Nephron progenitor cell (in vitro differentiated cells): ENCODE data around the gene IFIT2.
"Not testable (repeated sequence)": the region's sequence is repeated elsewhere in the genome, so short reads cannot be mapped to it uniquely, and the experiment has no call there.

Experiments
- DNase-seq: peaks from one replicate; pipeline ENCODE4 v3.0.0; 2021
- H3K27ac Mint-ChIP-seq: 2 replicates; pipeline ENCODE4 v1.8.0; 2021; ENCODE audit warnings: mild to moderate bottlenecking, moderate library complexity, mixed read lengths
- H3K27me3 Mint-ChIP-seq: 2 replicates; pipeline ENCODE4 v1.8.0; 2021; ENCODE audit warnings: mild to moderate bottlenecking, low read depth, mixed read lengths; ENCODE audit not compliant: poor library complexity
- H3K36me3 Mint-ChIP-seq: 2 replicates; pipeline ENCODE4 v1.8.0; 2021; ENCODE audit warnings: low read depth, mixed read lengths
- H3K4me1 Mint-ChIP-seq: 2 replicates; pipeline ENCODE4 v1.8.0; 2021; ENCODE audit warnings: mixed read lengths
- H3K4me3 Mint-ChIP-seq: 2 replicates; pipeline ENCODE4 v1.8.0; 2021; ENCODE audit warnings: mild to moderate bottlenecking, moderate library complexity, mixed read lengths
- H3K9me3 Mint-ChIP-seq: 2 replicates; pipeline ENCODE4 v1.8.0; 2021; ENCODE audit warnings: mild to moderate bottlenecking, moderate library complexity, mixed read lengths
- TF ChIP-seq, protein P1 (sequence below): fragments of 200-600 bp; sonication (generic); IDR thresholded peaks from 2 replicates; pipeline ENCODE4 v1.5.0; 2021; ENCODE audit warnings: antibody characterized with exemption

Gene IFIT2

DNA sequence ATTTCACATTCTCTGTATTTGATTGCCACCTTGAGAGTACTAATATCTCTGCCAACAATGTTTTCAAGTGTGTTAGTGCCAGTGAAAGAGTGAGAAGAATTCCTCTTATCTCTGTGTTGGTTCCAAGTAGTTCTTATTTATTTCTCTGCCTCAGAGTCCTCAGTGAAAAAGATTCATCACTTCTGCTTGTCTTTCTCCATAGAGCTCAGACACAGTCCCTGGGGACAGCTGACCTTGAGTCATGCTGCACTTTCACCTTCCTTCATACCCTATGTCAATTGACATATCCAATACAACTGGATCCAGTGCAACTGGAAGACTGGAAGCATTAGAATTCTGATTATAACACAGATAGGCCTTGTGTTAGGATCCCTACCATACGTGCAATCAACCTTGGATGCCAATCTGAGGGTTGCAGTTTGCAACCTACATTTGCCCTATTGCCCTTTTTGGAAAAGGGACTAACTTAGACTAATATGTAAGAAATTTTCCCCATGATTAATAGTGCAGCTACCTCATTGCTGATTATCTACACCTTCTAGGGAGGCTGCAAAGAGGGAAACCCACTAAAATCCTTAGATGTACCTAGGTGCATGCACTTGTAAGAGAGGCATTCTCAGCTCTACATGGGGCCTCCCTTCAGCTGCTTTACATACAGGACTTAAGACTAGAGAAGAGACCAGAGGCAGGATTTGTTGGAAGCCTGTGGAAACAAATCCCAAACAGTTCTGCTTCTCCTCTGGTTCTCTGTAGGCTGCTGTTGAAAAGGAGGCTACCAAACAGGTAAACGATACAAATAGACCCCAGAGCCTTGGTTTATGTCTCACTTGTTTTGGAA lies 8.4 kb downstream of the IFIT2 start:
- peak overlapping the region; percentile 51 for H3K27ac Mint-ChIP-seq
- peaks cover 5% of the 10 kb centered on the region for H3K4me1 Mint-ChIP-seq
- peaks cover 5% of the 10 kb centered on the region for H3K27me3 Mint-ChIP-seq
- TF ChIP-seq, protein P1, sequence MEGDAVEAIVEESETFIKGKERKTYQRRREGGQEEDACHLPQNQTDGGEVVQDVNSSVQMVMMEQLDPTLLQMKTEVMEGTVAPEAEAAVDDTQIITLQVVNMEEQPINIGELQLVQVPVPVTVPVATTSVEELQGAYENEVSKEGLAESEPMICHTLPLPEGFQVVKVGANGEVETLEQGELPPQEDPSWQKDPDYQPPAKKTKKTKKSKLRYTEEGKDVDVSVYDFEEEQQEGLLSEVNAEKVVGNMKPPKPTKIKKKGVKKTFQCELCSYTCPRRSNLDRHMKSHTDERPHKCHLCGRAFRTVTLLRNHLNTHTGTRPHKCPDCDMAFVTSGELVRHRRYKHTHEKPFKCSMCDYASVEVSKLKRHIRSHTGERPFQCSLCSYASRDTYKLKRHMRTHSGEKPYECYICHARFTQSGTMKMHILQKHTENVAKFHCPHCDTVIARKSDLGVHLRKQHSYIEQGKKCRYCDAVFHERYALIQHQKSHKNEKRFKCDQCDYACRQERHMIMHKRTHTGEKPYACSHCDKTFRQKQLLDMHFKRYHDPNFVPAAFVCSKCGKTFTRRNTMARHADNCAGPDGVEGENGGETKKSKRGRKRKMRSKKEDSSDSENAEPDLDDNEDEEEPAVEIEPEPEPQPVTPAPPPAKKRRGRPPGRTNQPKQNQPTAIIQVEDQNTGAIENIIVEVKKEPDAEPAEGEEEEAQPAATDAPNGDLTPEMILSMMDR: no peak
- no peak overlapping the region for H3K4me3 Mint-ChIP-seq
- DNase-seq: no peak
- no peaks in the 10 kb centered on the region for H3K9me3 Mint-ChIP-seq
- H3K36me3 Mint-ChIP-seq: no peaks in the 10 kb centered on the region

DNA sequence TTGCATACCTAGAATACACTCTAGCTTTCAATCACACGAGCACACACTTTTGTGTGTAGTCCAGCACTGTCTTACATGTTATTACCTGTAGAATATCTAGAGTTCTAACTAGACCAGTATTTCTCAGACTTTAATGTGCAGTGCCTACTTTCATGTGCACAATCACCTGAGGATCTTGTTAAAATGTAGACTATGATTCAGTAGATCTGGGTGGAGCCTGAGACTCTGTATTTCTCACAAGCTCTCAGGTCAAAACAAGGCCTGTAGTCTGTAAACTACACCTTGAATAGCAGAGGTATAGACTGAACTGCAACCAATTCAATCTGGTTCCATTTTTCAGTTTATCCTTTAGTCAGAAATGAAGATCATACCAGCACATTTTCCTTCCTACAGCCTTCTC lies 11.1 kb downstream of the IFIT2 start:
- H3K27ac Mint-ChIP-seq: no peak overlapping the region
- peaks cover 13% of the 10 kb centered on the region for H3K9me3 Mint-ChIP-seq
- no peaks in the 10 kb centered on the region for H3K4me1 Mint-ChIP-seq
- no peak for DNase-seq
- TF ChIP-seq, protein P1: no peak
- H3K27me3 Mint-ChIP-seq: no peaks in the 10 kb centered on the region
- H3K4me3 Mint-ChIP-seq: no peak overlapping the region
- H3K36me3 Mint-ChIP-seq: peaks cover 4% of the 10 kb centered on the region

DNA sequence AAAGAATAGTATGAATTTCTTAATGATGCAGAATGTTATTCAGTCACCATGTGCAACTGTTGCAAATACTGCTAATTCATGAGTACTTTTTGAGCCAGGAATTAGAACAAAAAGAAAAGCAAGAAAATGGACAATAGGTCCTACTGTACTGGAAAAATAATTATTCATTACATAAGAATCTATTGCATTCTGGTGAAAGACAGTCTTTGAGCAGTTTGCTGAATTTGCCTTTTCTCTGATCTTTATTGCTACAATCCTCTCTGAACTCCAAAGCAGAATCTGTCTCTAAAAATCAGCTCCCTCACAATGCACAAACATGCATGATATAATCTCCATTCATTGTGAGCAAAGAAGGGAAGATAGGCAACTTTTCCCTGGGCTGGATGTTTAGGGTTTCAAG lies 12.8 kb downstream of the IFIT2 start:
- no peaks in the 10 kb centered on the region for H3K4me1 Mint-ChIP-seq
- H3K36me3 Mint-ChIP-seq: peaks cover 4% of the 10 kb centered on the region
- H3K27me3 Mint-ChIP-seq: no peaks in the 10 kb centered on the region
- peaks cover 23% of the 10 kb centered on the region for H3K9me3 Mint-ChIP-seq
- DNase-seq: no peak
- no peak overlapping the region for H3K4me3 Mint-ChIP-seq
- TF ChIP-seq, protein P1: no peak
- no peak overlapping the region for H3K27ac Mint-ChIP-seq

DNA sequence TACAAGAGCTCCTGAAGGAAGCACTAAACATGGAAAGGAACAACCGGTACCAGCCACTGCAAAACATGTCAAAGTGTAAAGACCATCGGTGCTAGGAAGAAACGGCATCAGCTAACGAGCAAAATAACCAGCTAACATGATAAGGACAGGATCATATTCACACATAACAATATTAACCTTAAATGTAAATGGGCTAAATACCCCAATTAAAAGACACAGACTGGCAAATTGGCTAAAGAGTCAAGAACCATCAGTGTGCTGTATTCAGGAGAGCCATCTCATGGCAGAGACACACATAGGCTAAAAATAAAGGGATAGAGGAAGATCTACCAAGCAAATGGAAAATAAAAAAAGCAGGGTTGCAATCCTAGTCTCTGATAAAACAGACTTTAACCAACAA lies 16.2 kb downstream of the IFIT2 start:
- not testable (repeated sequence) for DNase-seq, H3K4me3 Mint-ChIP-seq, H3K36me3 Mint-ChIP-seq, H3K27ac Mint-ChIP-seq, H3K27me3 Mint-ChIP-seq, H3K4me1 Mint-ChIP-seq
- peaks cover 40% of the 10 kb centered on the region for H3K9me3 Mint-ChIP-seq

DNA sequence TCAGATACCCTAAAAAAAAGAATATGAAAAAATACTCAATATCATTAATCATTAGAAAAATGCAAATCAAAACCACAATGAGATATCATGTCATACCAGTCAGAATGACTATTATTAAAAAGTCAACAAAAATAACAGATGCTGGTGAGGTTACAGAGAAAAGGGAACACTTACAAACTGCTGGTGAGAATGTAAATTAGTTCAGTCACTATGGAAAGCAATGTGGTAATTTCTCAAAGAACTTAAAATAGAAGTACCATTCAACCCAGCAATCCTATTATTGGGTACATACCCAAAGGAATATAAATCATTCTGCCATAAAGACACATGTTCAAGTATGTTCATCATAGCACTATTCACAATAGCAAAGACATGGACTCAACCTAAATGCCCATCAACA lies 23.2 kb downstream of the IFIT2 start:
- H3K9me3 Mint-ChIP-seq: peaks cover 38% of the 10 kb centered on the region
- not testable (repeated sequence) for DNase-seq, H3K27me3 Mint-ChIP-seq, H3K4me3 Mint-ChIP-seq, H3K27ac Mint-ChIP-seq
- H3K36me3 Mint-ChIP-seq: peaks cover 11% of the 10 kb centered on the region
- peaks cover 36% of the 10 kb centered on the region for H3K4me1 Mint-ChIP-seq

DNA sequence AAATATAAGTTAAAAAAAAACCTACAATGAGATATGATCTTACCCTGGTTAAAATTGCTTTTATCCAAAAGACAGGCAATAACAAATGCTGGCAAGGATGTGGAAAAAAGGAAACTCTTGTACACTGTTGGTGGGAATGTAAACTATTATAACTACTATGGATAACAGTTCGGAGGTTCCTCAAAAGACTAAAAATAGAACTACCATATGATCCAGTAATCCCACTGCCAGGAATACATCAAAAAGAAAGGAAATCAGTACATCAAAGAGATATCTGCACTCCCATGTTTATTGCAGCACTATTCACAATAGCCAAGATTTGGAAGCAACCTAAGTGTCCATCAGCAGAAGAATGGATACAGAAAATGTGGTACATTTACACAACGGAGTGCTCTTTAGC lies 24.0 kb downstream of the IFIT2 start:
- peaks cover 42% of the 10 kb centered on the region for H3K4me1 Mint-ChIP-seq
- DNase-seq, H3K4me3 Mint-ChIP-seq, H3K27me3 Mint-ChIP-seq: not testable (repeated sequence)
- peaks cover 11% of the 10 kb centered on the region for H3K36me3 Mint-ChIP-seq
- H3K9me3 Mint-ChIP-seq: peaks cover 36% of the 10 kb centered on the region
- peak overlapping the region; percentile 12 for H3K27ac Mint-ChIP-seq

DNA sequence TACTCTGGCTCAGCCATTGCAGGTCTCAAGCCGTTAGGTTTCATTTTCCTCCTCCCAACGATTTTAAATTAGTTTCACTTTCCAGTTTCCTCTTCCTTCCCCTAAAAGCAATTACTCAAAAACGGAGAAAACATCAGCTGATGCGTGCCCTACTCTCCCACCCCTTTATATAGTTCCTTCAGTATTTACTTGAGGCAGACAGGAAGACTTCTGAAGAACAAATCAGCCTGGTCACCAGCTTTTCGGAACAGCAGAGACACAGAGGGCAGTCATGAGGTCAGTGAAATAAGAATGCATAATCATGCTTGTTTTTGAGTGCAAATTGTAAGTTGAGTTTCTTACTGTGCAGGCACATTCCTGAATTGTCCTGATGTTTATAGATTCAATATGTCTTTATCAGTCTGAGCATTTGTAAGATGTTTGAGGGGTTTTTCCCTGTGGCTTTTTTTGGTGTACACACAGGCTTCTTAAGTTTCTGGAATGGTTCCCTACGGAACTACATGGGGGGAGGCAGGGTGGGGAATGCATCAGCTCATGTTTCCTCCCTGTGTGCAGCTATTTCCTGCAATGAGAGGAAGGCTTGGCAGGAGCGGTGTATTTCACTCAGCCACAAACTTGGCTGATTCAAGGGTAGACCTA lies 26.1 kb downstream of the IFIT2 start, which contains the start of gene IFIT3:
Gene IFIT3, plus strand, starts transcription at position 195 of the 639 bp plus-strand sequence. Its CDS starts 77 bp downstream, at position 272.
- peak within 1 kb of the TSS; percentile 100 for H3K27ac Mint-ChIP-seq
- H3K4me3 Mint-ChIP-seq: peak within 1 kb of the TSS; percentile 77
- H3K4me1 Mint-ChIP-seq: peaks cover 56% of the 10 kb centered on the region

More for the DNA sequence above, 26.1 kb downstream of the IFIT2 start, which contains the start of gene IFIT3:
- H3K27me3 Mint-ChIP-seq: no peaks in the 10 kb centered on the region
- TF ChIP-seq, protein P1: no peak
- DNase-seq: peak; percentile 47
- peaks cover 11% of the 10 kb centered on the region for H3K36me3 Mint-ChIP-seq
- peaks cover 25% of the 10 kb centered on the region for H3K9me3 Mint-ChIP-seq
